WTC11 (cell line): ENCODE data around the gene ADSL. TPM values are rescaled to one million over a fixed set of nuclear protein-coding genes. Genes with fewer than 3 reads are reported as not detected.

Experiments used
- ATAC-seq: fragments of 200-7000 bp; cut with Tn5 transposase; 2 replicates; pipeline ENCODE4 v1.10.0; 2021; ENCODE audit warnings: mild to moderate bottlenecking, moderate library complexity
- CTCF ChIA-PET: fragments of 300-600 bp; sonication (Branson Sonifier 250); formaldehyde crosslinking; loops from one replicate; lab custom pipeline; 2021; ENCODE audit warnings: antibody characterized with exemption; lab: Charles Lee
- POLR2A ChIA-PET: fragments of 350-600 bp; sonication (Branson Sonifier 250); formaldehyde crosslinking; loops from one replicate; lab custom pipeline; 2021; ENCODE audit warnings: antibody characterized with exemption; lab: Charles Lee
- DNase-seq: peaks from one replicate; pipeline ENCODE4 v3.0.0; 2021; ENCODE audit warnings: low spot score
- H3K27ac Mint-ChIP-seq: 2 replicates; pipeline ENCODE4 v1.8.0; 2021; ENCODE audit warnings: mixed read lengths
- H3K27me3 Mint-ChIP-seq: 2 replicates; pipeline ENCODE4 v1.8.0; 2021; ENCODE audit warnings: low read depth, mild to moderate bottlenecking, moderate library complexity, mixed read lengths
- H3K36me3 Mint-ChIP-seq: 2 replicates; pipeline ENCODE4 v1.8.0; 2021; ENCODE audit warnings: mixed read lengths
- H3K4me1 Mint-ChIP-seq: 2 replicates; pipeline ENCODE4 v1.8.0; 2022; ENCODE audit warnings: mixed read lengths
- H3K4me3 Mint-ChIP-seq: 2 replicates; pipeline ENCODE4 v1.8.0; 2021; ENCODE audit warnings: mild to moderate bottlenecking, moderate library complexity, mixed read lengths
- H3K9me3 Mint-ChIP-seq: 2 replicates; pipeline ENCODE4 v1.8.0; 2021; ENCODE audit warnings: mixed read lengths
- CREM ChIP-seq: sonication (generic); formaldehyde crosslinking; IDR thresholded peaks from 2 replicates; pipeline ENCODE4 v1.8.1; 2022; ENCODE audit warnings: mild to moderate bottlenecking, missing genetic modification reagents, moderate library complexity
- ELF4 ChIP-seq: sonication (generic); formaldehyde crosslinking; IDR thresholded peaks from 2 replicates; pipeline ENCODE4 v1.8.1; 2022; ENCODE audit warnings: low read depth, mild to moderate bottlenecking, moderate library complexity, missing genetic modification reagents
- ETV6 ChIP-seq: sonication (generic); formaldehyde crosslinking; IDR thresholded peaks from 2 replicates; pipeline ENCODE4 v1.8.1; 2022; ENCODE audit warnings: mild to moderate bottlenecking, missing genetic modification reagents
- FOXK1 ChIP-seq: sonication (generic); formaldehyde crosslinking; IDR thresholded peaks from 2 replicates; pipeline ENCODE4 v1.8.0; 2022; ENCODE audit warnings: mild to moderate bottlenecking, moderate library complexity, missing genetic modification reagents
- GTF2I ChIP-seq: fragments of 250-450 bp; sonication (Bioruptor Pico); conservative IDR thresholded peaks from 2 replicates; pipeline ENCODE4 v1.4.0; 2021; ENCODE audit warnings: mild to moderate bottlenecking
- HMGA2 ChIP-seq: fragments of 250-450 bp; sonication (Bioruptor Pico); IDR thresholded peaks from 2 replicates; pipeline ENCODE4 v1.4.0; 2021; ENCODE audit warnings: mild to moderate bottlenecking, moderate library complexity
- MYBL2 ChIP-seq: sonication (generic); formaldehyde crosslinking; IDR thresholded peaks from 2 replicates; pipeline ENCODE4 v1.8.1; 2023; ENCODE audit warnings: mild to moderate bottlenecking, moderate library complexity, missing genetic modification reagents
- NFATC4 ChIP-seq: fragments of 250-450 bp; sonication (Bioruptor Pico); IDR thresholded peaks from 2 replicates; pipeline ENCODE4 v1.9.0; 2021; ENCODE audit warnings: mild to moderate bottlenecking
- NR1H2 ChIP-seq: sonication (generic); formaldehyde crosslinking; IDR thresholded peaks from 2 replicates; pipeline ENCODE4 v1.9.0; 2021; ENCODE audit warnings: mild to moderate bottlenecking, moderate library complexity, missing genetic modification reagents
- NR2C2 ChIP-seq: sonication (generic); formaldehyde crosslinking; IDR thresholded peaks from 2 replicates; pipeline ENCODE4 v1.8.0; 2022; ENCODE audit warnings: mild to moderate bottlenecking, missing genetic modification reagents
- OVOL2 ChIP-seq: fragments of 250-450 bp; sonication (Bioruptor Pico); IDR thresholded peaks from 2 replicates; pipeline ENCODE4 v1.9.0; 2021; ENCODE audit warnings: mild to moderate bottlenecking, borderline replicate concordance
- PRRX2 ChIP-seq: fragments of 250-450 bp; sonication (Bioruptor Pico); IDR thresholded peaks from 2 replicates; pipeline ENCODE4 v1.8.0; 2021; ENCODE audit warnings: mild to moderate bottlenecking
- RORB ChIP-seq: fragments of 250-450 bp; sonication (Bioruptor Pico); IDR thresholded peaks from 2 replicates; pipeline ENCODE4 v1.9.0; 2021; ENCODE audit warnings: mild to moderate bottlenecking
- SMAD3 ChIP-seq: sonication (generic); formaldehyde crosslinking; IDR thresholded peaks from 2 replicates; pipeline ENCODE4 v1.8.0; 2022; ENCODE audit warnings: missing genetic modification reagents, mild to moderate bottlenecking, borderline replicate concordance
- SP1 ChIP-seq: sonication (generic); formaldehyde crosslinking; conservative IDR thresholded peaks from 2 replicates; pipeline ENCODE4 v1.8.1; 2022; ENCODE audit warnings: missing genetic modification reagents
- TCF7 ChIP-seq: sonication (generic); formaldehyde crosslinking; IDR thresholded peaks from 2 replicates; pipeline ENCODE4 v1.8.0; 2022; ENCODE audit warnings: mild to moderate bottlenecking, low read depth, missing genetic modification reagents, moderate library complexity
- ZNF121 ChIP-seq: sonication (generic); formaldehyde crosslinking; IDR thresholded peaks from 2 replicates; pipeline ENCODE4 v1.8.0; 2023; ENCODE audit warnings: missing genetic modification reagents
- ZNF263 ChIP-seq: sonication (generic); formaldehyde crosslinking; IDR thresholded peaks from 2 replicates; pipeline ENCODE4 v1.8.1; 2022; ENCODE audit warnings: low read depth, mild to moderate bottlenecking, moderate library complexity, missing genetic modification reagents
- total RNA-seq: library from RNA; stranded (reverse); gene quantifications from 3 replicates; pipeline ENCODE4 v1.2.3, GENCODE V29; 2021
- TF ChIP-seq, protein P1 (sequence below): fragments of 200-600 bp; IDR thresholded peaks from 2 replicates; pipeline ENCODE4 v1.8.0; 2022; ENCODE audit warnings: antibody characterized with exemption
- TF ChIP-seq, protein P2 (sequence below): sonication (generic); formaldehyde crosslinking; IDR thresholded peaks from 2 replicates; pipeline ENCODE4 v1.8.0; 2022; ENCODE audit warnings: mild to moderate bottlenecking, missing genetic modification reagents
- TF ChIP-seq, protein P3 (sequence below): sonication (generic); formaldehyde crosslinking; IDR thresholded peaks from 2 replicates; pipeline ENCODE4 v1.8.1; 2022; ENCODE audit warnings: mild to moderate bottlenecking, moderate library complexity, missing genetic modification reagents
- TF ChIP-seq, protein P4 (sequence below): sonication (generic); formaldehyde crosslinking; IDR thresholded peaks from 2 replicates; pipeline ENCODE4 v1.8.1; 2023; ENCODE audit warnings: mild to moderate bottlenecking, missing genetic modification reagents, moderate library complexity

Gene ADSL
- total RNA-seq, 1 experiment from 2014 or later: 154 TPM

DNA sequence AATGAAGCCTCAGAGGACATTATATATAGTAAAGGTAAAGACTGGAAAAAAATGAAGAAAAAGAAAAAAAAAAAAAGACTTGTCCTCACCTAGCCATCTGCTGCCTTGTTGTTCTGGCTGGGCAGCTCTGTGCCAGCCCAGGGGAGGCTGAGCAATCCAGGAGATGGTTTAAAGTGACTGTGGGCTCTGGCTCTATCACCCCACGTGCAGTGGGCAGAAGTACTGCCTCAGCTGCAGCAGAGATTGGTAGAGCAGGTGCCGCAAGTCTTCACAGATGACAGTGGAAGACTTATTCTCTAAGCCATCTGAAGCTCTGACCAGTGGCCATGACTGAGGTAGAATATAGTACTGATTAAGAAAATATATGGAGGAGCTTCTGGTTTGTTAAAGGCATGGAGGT lies 86.3 kb downstream of the ADSL start:
- Mint-ChIP-seq H3K27ac (no peak overlapping the region), H3K4me3 (no peak overlapping the region), H3K27me3 (no peaks in the 10 kb centered on the region), H3K36me3 (peaks cover 13% of the 10 kb centered on the region), H3K4me1 (0 out of 2 replicates have a peak, but pooled peaks cover 9% of the 10 kb centered on the region)
- DNase-seq: no peak
- CTCF ChIA-PET: interaction anchor here (1.4 kb wide), 1 partner anchor 93 kb away, joined by 8 read pairs; no protein-coding TSS in a partner anchor
- TF ChIP-seq SP1 (CRISPR knock-in tag) (no peak), ETV6 (CRISPR knock-in tag) (no peak), ZNF121 (CRISPR knock-in tag) (no peak), RORB (no peak), SMAD3 (CRISPR knock-in tag) (no peak), PRRX2 (no peak), MYBL2 (no peak)
- TF ChIP-seq, protein P1, sequence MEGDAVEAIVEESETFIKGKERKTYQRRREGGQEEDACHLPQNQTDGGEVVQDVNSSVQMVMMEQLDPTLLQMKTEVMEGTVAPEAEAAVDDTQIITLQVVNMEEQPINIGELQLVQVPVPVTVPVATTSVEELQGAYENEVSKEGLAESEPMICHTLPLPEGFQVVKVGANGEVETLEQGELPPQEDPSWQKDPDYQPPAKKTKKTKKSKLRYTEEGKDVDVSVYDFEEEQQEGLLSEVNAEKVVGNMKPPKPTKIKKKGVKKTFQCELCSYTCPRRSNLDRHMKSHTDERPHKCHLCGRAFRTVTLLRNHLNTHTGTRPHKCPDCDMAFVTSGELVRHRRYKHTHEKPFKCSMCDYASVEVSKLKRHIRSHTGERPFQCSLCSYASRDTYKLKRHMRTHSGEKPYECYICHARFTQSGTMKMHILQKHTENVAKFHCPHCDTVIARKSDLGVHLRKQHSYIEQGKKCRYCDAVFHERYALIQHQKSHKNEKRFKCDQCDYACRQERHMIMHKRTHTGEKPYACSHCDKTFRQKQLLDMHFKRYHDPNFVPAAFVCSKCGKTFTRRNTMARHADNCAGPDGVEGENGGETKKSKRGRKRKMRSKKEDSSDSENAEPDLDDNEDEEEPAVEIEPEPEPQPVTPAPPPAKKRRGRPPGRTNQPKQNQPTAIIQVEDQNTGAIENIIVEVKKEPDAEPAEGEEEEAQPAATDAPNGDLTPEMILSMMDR: no peak
- TF ChIP-seq, all 79 proteins: peak for 0
- H3K9me3 Mint-ChIP-seq: no peaks in the 10 kb centered on the region
- POLR2A ChIA-PET: interaction anchor here (0.5 kb wide), 1 partner anchor 240 kb away, joined by 3 read pairs; no protein-coding TSS in a partner anchor
- no peak for ATAC-seq

DNA sequence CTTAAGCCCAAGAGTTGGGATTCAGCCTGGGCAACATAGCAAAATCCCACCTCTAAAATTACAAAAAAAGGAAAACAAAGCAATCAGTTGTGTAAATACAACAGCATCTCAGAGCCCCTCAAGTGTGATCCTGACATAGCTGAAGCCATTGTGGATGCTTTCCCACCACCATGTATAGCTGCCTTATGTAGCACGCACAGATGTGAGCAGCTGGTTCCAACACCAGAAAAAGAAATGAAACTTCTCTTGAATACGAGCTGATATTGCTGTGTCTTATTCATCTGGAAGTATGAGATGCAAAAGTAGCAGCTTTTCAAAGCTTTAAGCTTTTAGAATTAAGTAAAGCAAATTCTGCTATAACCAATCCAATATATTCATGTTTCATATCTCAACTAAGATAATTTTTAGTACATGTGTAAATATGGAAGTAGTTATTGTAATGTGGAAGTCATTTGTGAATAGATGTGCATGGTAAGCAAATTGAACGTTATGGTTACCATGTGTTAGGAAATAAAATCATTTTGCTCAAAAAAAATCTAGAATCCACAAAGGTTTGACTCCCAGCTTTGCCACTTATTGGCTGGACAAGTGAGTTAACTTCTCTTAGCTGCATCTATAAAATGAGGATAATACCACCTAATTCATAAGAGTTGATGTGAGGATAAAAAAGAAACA lies 87.3 kb downstream of the ADSL start:
- POLR2A ChIA-PET: no interaction called here
- no peak for TF ChIP-seq CREM (CRISPR knock-in tag)

DNA sequence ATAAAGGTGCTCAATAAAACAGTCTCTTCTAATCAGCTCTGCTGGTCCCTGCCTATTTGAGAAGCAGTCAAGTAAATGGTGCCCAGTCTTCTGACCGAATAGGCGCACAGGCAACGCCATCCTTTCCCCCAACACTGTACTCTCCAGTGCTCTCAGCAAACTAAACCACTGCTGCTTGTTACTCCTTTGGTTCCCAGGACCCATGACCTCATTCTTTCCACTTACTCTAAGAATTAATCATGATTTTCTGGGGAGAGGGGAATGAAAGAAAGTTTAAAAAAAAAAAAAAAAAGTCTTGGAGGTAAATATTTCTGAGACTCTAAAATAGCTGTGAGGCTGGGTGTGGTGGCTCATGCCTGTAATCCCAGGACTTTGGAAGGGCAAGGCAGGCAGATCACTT lies 87.8 kb downstream of the ADSL start:
- no peak for DNase-seq
- H3K36me3 Mint-ChIP-seq: peaks cover 10% of the 10 kb centered on the region
- ChIA-PET POLR2A (no interaction called here), CTCF (interaction anchor here (0.6 to 1.4 kb wide), 4 partner anchors 92 to 214 kb away, joined by 3 to 8 read pairs (median 3); no protein-coding TSS in a partner anchor)
- H3K9me3 Mint-ChIP-seq: no peaks in the 10 kb centered on the region
- H3K27me3 Mint-ChIP-seq: no peaks in the 10 kb centered on the region
- no peak for ATAC-seq
- 0 out of 2 replicates have a peak, but pooled peaks cover 9% of the 10 kb centered on the region for H3K4me1 Mint-ChIP-seq
- H3K4me3 Mint-ChIP-seq: no peak overlapping the region
- no peak overlapping the region for H3K27ac Mint-ChIP-seq
- TF ChIP-seq ZNF263 (CRISPR knock-in tag) (no peak), SP1 (CRISPR knock-in tag) (no peak), NFATC4 (no peak), FOXK1 (CRISPR knock-in tag) (no peak)

More for the DNA sequence above, 87.3 kb downstream of the ADSL start:
- H3K4me1 Mint-ChIP-seq: 0 out of 2 replicates have a peak, but pooled peaks cover 9% of the 10 kb centered on the region
- no peak overlapping the region for H3K27ac Mint-ChIP-seq
- H3K36me3 Mint-ChIP-seq: peaks cover 13% of the 10 kb centered on the region
- no peak overlapping the region for H3K4me3 Mint-ChIP-seq
- no peak for DNase-seq
- H3K27me3 Mint-ChIP-seq: no peaks in the 10 kb centered on the region
- CTCF ChIA-PET: interaction anchor here (0.6 to 1.4 kb wide), 5 partner anchors 23 to 215 kb away, joined by 3 to 8 read pairs (median 3); no protein-coding TSS in a partner anchor
- no peak for ATAC-seq
- no peaks in the 10 kb centered on the region for H3K9me3 Mint-ChIP-seq

DNA sequence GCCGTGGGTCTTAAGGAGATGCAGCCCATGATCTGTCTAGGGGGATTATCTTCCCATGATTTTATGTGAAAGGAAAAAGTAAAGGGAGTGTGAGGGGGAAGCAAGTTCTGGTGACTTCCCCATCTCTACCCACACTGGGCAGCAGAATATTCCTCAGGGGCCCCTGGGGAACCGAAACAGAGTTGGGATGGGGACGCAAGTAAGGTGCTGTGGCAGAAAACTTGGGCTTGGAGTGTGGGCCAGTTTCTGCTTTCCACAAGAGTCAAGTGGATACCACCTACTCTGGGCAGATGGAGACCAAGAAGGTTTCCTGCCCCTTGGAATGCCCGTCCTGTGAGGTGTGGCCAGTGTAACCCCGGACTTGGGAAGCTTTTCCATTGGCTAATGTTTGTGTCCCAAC lies 88.4 kb downstream of the ADSL start:
- H3K27ac Mint-ChIP-seq: no peak overlapping the region
- H3K4me1 Mint-ChIP-seq: 0 out of 2 replicates have a peak, but pooled peaks cover 9% of the 10 kb centered on the region
- H3K4me3 Mint-ChIP-seq: no peak overlapping the region
- no peaks in the 10 kb centered on the region for H3K27me3 Mint-ChIP-seq
- TF ChIP-seq, protein P2, sequence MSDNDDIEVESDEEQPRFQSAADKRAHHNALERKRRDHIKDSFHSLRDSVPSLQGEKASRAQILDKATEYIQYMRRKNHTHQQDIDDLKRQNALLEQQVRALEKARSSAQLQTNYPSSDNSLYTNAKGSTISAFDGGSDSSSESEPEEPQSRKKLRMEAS (CRISPR knock-in tag): no peak
- TF ChIP-seq ELF4 (CRISPR knock-in tag) (no peak), TCF7 (no peak), NR1H2 (CRISPR knock-in tag) (no peak), GTF2I (CRISPR knock-in tag) (no peak), NR2C2 (CRISPR knock-in tag) (no peak), OVOL2 (CRISPR knock-in tag) (no peak), HMGA2 (CRISPR knock-in tag) (no peak), ETV6 (CRISPR knock-in tag) (no peak), NFATC4 (no peak)
- TF ChIP-seq, protein P3, sequence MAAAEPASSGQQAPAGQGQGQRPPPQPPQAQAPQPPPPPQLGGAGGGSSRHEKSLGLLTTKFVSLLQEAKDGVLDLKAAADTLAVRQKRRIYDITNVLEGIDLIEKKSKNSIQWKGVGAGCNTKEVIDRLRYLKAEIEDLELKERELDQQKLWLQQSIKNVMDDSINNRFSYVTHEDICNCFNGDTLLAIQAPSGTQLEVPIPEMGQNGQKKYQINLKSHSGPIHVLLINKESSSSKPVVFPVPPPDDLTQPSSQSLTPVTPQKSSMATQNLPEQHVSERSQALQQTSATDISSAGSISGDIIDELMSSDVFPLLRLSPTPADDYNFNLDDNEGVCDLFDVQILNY: no peak
- TF ChIP-seq, protein P4, sequence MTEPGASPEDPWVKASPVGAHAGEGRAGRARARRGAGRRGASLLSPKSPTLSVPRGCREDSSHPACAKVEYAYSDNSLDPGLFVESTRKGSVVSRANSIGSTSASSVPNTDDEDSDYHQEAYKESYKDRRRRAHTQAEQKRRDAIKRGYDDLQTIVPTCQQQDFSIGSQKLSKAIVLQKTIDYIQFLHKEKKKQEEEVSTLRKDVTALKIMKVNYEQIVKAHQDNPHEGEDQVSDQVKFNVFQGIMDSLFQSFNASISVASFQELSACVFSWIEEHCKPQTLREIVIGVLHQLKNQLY: no peak
- POLR2A ChIA-PET: no interaction called here
- CTCF ChIA-PET: interaction anchor here (5.0 kb wide), 1 partner anchor 211 kb away, joined by 54 read pairs; no protein-coding TSS in a partner anchor
- DNase-seq (no peak), ATAC-seq (no peak)
- peaks cover 4% of the 10 kb centered on the region; the same call in 1 of the 2 replicates for H3K36me3 Mint-ChIP-seq
- H3K9me3 Mint-ChIP-seq: no peaks in the 10 kb centered on the region
